ENCODE measurements around the gene MAP3K2.

Gene MAP3K2

DNA sequence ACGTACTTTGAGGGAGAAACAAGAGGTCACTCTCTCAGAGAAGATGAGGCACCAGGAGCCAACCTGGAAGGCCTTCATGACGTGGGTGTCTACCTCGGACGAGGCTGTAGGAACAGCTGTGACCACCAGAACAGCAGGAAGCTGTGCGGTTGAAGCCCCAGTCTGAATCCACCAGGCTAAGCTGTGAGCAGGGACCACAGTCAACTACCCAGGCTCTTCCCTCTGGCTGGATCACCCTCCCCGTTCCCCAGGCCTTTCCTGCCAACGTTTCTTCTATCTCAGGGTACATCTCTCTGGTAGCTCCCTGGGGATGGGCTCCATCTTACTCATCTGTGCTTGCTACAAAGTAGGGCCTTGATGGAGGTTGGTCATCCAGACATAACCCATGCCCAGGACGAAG, 130.9 kb downstream of the MAP3K2 start:
- TF ChIP-seq CTCF (IDR thresholded peaks at IDR 0.05; ENCODE audit: control insufficient read depth, extremely low read depth, insufficient read depth): no peak
- no peak overlapping the region for H3K4me3 ChIP-seq (ENCODE audit: low read depth, low read length)
- no peak for DNase-seq (ENCODE audit: low read depth)

DNA sequence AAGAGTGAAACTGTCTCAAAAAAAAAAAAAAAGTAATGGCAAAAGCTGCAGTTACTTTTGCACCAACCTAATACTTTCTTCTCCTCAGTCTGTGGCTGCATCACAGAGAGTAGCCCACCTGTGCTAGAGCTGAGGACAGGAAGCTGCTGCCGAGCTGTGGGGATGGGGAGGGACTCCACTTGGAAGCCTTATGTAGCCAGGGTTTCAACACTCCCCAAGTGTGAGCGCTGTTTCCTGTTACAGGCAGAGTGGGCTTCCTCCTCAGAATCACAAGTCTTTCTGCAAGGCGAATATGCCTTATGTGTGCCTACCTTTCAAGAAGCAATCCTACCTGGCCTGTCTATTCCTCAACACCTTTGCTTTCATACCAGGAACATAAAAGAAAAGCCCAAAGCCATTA, 131.4 kb downstream of the MAP3K2 start:
- TF ChIP-seq CTCF (IDR thresholded peaks at IDR 0.05; ENCODE audit: control insufficient read depth, extremely low read depth, insufficient read depth): no peak
- no peak for DNase-seq (ENCODE audit: low read depth)
- H3K4me3 ChIP-seq (ENCODE audit: low read depth, low read length): no peak overlapping the region

DNA sequence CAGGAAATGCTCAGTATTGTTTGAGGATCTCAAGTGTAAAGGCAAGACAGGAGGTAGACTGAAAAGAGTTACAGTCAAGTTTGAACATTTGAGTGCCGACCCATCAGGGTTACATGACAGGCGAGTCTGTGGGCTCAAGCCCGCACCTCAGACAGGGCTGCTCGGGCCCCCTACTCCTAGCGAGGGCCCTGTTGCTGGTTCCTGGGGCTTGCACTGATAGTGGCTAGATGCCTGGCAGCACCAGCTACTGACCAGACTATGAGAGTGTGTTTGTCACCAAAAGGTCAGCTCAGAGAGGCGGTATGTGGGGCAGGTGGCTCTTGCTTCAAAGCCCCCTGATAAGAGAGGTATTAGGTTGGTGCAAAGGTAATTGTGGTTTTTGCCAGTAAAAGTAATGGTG, 132.1 kb downstream of the MAP3K2 start:
- H3K4me3 ChIP-seq (ENCODE audit: low read depth, low read length): no peak overlapping the region
- no peak for DNase-seq (ENCODE audit: low read depth)
- no peak for TF ChIP-seq CTCF (IDR thresholded peaks at IDR 0.05; ENCODE audit: control insufficient read depth, extremely low read depth, insufficient read depth)

DNA sequence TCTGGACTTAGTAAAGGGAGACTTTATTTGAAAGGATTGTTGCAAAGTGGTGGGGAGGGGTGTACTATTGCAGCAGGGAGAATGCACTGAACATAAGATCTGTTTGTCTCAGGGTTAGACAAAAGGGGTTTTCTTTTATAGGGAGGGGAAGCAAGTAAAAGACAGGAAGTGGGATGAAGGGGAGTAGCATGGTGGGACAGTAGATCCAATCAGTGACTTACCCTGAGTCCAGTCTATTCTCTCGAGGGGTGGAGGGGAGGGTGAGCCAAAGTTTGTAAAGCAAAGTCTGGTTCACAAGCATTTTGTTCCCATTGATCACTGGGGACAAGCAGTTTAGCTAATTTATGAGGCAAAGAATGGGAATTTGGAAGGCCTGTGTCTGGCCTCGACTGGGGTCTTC, 132.6 kb downstream of the MAP3K2 start:
- DNase-seq (ENCODE audit: low read depth): no peak
- H3K4me3 ChIP-seq (ENCODE audit: low read depth, low read length): no peak overlapping the region
- TF ChIP-seq CTCF (IDR thresholded peaks at IDR 0.05; ENCODE audit: control insufficient read depth, extremely low read depth, insufficient read depth): no peak

GRCh38 chr2:127254386-127254981, 133.3 kb downstream of the MAP3K2 start:
- no peak for TF ChIP-seq CTCF (IDR thresholded peaks at IDR 0.05; ENCODE audit: control insufficient read depth, extremely low read depth, insufficient read depth)
- H3K4me3 ChIP-seq (ENCODE audit: low read depth, low read length): no peak overlapping the region
- DNase-seq (ENCODE audit: low read depth): no peak

Data from LNCaP clone FGC (cell line).